Naive B cell (primary cell): ENCODE measurements around the gene CAMTA1. TPM values are rescaled to one million over a fixed set of nuclear protein-coding genes. Genes with fewer than 3 reads are reported as not detected.
A peak's percentile ranks its signal among the peaks of the same experiment; 100 is the strongest.

Experiments
- ATAC-seq, 2 donors: fragments of 150-1000 bp; cut with Tn5 transposase; 2 replicates each; pipeline ENCODE4 v1.10.0; 2021; ENCODE audit warnings: low read depth in 2 of 2, mild to moderate bottlenecking in 2 of 2, moderate library complexity in 2 of 2
- DNase-seq: peaks from one replicate; pipeline ENCODE4 v3.0.0; 2022
- H3K27ac Mint-ChIP-seq, 6 donors: one replicate each; pipeline ENCODE4 v1.8.0; 2020 to 2022; ENCODE audit warnings: mild to moderate bottlenecking in 6 of 6, mixed read lengths in 6 of 6, moderate library complexity in 5 of 6, inconsistent platforms in 2 of 6
- H3K27me3 Mint-ChIP-seq, 3 donors: one replicate each; pipeline ENCODE4 v1.8.0; 2021 to 2022; ENCODE audit warnings: mixed read lengths in 3 of 3, mild to moderate bottlenecking in 1 of 3
- H3K36me3 Mint-ChIP-seq, 2 donors: one replicate each; pipeline ENCODE4 v1.8.0; 2020 to 2022; ENCODE audit warnings: mixed read lengths in 2 of 2, inconsistent platforms in 1 of 2, mild to moderate bottlenecking in 1 of 2
- H3K4me1 Mint-ChIP-seq, 3 donors: one replicate each; pipeline ENCODE4 v1.8.0; 2020 to 2022; ENCODE audit warnings: mixed read lengths in 3 of 3, inconsistent platforms in 1 of 3, mild to moderate bottlenecking in 1 of 3, moderate library complexity in 1 of 3
- H3K4me3 Mint-ChIP-seq, 8 donors: one replicate each; pipeline ENCODE4 v1.8.0; 2020 to 2022; ENCODE audit warnings: mild to moderate bottlenecking in 8 of 8, mixed read lengths in 8 of 8, moderate library complexity in 8 of 8, inconsistent platforms in 2 of 8
- H3K9me3 Mint-ChIP-seq, 7 donors: one replicate each; pipeline ENCODE4 v1.8.0; 2020 to 2022; ENCODE audit warnings: mixed read lengths in 7 of 7, mild to moderate bottlenecking in 5 of 7, inconsistent platforms in 2 of 7, moderate library complexity in 1 of 7
- polyA plus RNA-seq, 6 donors: library from polyadenylated mRNA; unstranded; fragments of 300-500 nt; fragmentation: Illumina TruSeq; gene quantifications; one replicate each; pipeline ENCODE4 v1.2.3, GENCODE V29; 2021; ENCODE audit warnings: low read depth in 6 of 6

The CAMTA1 gene
- polyA plus RNA-seq, 6 donors from 2014 or later = 75.4 to 140 (median 88.8) TPM

DNA sequence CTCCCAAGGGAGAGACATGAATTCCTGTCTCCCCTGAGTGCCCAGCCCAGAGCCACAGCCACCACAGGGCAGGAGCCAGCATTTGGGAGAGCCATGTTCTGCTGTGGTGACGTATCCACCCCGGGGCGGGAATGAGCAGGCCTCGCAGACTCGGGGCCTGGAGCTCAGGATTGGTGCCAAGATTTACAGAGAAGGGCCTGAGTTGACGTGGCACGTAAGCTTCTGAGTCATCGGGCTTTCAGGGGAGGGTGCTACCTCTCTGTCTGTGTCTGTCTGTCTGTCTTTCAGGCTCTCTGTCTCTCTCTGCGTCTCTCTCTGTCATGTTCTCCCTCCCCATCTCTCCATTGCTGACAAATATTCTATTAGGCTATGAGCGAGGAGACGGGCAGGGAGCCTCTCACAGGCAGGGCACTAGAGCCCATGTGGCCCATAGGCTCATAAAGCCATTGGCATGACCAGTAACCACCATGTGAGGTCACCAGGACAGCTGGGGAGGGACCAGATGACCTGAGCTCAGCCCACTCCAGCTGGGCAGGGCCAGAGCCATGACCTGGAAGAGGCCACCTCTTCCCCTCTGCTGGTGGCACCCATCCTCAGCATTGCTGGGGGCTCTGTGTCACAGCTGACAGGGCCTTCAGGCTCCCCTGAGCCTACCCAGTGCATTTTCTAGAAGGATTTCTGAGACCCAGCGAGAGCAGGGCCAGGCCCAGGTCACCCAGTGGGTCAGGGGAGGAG lies 685.8 kb downstream of the CAMTA1 start:
- ATAC-seq (no peak), DNase-seq (no peak)
- no peaks in the 10 kb centered on the region for H3K4me1 Mint-ChIP-seq
- peak overlapping the region in 1 of 8 donors; percentile 41 for H3K4me3 Mint-ChIP-seq
- H3K27ac Mint-ChIP-seq = no peak overlapping the region
- H3K27me3 Mint-ChIP-seq = peaks cover 0 to 15% (median 4%) of the 10 kb centered on the region in 3 donors
- no peaks in the 10 kb centered on the region for H3K36me3 Mint-ChIP-seq
- H3K9me3 Mint-ChIP-seq = no peaks in the 10 kb centered on the region

DNA sequence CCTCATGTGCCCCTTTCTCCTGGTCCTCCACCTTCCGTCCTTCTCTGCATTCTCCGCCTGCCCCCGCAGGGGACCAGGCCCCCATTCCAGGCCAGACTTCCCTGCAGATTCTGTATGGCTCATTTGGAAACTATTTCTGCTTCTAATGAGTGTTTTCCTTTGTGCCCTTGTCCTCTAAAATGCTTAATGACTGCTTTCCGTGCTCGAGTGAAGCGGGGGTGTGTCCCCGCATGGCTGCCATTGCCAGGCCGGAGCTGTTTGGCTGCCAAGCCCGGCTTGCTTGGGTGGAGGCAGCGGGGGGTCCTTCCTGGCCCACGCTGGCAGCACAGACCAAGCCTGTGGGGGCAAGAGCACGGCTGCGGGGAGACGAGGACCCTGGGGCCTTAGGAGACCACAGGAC lies 686.6 kb downstream of the CAMTA1 start:
- ATAC-seq (no peak), DNase-seq (no peak)
- H3K27ac Mint-ChIP-seq = no peak overlapping the region
- H3K36me3 Mint-ChIP-seq = no peaks in the 10 kb centered on the region
- no peak overlapping the region for H3K4me3 Mint-ChIP-seq
- H3K4me1 Mint-ChIP-seq = no peaks in the 10 kb centered on the region
- no peaks in the 10 kb centered on the region for H3K9me3 Mint-ChIP-seq
- H3K27me3 Mint-ChIP-seq = peaks cover 0 to 15% (median 3%) of the 10 kb centered on the region in 3 donors

DNA sequence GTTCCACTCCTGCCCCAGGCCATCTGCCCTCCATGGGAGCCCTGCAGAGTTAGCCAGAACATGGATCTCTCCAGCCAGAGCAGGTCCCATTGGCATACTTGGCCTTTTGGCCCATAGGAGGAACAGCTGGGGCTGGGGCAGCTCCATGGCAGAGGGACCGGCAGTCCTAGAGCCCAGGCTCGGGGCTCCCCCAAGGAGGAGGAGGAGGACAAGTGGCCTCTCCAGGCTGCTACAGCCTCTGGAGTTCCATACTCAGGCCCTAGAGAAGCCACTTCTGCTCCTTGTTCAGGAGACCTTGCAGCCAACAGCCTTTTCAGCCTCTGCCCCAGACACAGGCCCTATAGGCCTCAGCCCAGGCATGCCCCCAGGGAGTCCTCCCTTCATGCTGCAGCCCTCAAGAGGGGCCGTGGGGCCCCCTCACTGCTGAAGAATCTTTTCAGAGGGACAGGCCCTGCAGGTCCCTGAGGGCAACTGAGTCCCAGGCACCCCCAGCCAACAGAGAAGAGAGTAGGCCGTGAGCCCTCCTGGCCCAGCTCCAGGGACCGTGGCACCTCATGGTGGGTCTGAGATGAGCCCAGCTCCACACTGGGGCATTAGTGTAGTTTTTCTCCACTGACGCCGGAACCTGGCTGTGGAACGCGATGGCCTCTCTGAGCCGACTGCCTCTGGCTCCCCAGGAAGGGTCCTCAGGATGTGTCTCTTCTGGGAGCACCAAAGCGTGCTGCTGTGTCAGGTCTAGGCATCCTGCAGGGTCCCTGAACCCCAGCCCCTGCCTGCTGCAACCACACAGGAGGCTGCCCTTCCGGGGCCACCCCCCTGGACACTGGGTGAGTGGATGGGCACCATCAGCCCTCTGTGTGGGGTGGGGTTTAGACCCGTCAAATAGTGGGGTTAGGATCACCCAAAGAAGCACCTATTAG lies 688.2 kb downstream of the CAMTA1 start:
- no peaks in the 10 kb centered on the region for H3K9me3 Mint-ChIP-seq

DNA sequence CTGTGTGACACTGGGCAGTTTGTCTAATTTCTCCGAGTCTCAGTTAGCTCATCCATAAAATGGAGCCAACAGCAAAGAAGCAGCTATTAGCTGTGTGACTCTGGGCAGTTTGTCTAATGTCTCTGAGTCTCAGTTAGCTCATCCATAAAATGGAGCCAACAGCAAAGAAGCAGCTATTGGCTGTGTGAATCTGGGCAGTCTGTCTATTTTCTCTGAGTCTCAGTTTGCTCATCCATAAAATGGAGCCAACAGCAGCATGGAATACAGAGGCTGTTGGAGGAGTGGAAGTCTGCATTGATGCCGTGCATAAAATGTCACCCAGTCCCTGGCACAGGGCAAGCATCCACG lies 688.9 kb downstream of the CAMTA1 start:
- no peak for DNase-seq
- H3K9me3 Mint-ChIP-seq = no peaks in the 10 kb centered on the region
- no peak overlapping the region for H3K27ac Mint-ChIP-seq
- H3K36me3 Mint-ChIP-seq = no peaks in the 10 kb centered on the region
- H3K4me1 Mint-ChIP-seq = no peaks in the 10 kb centered on the region
- no peak for ATAC-seq
- H3K4me3 Mint-ChIP-seq = no peak overlapping the region
- peaks cover 0 to 15% (median 0%) of the 10 kb centered on the region in 3 donors for H3K27me3 Mint-ChIP-seq

More for the DNA sequence above, 688.2 kb downstream of the CAMTA1 start:
- DNase-seq = no peak
- no peak overlapping the region for H3K27ac Mint-ChIP-seq
- H3K27me3 Mint-ChIP-seq = peaks cover 0 to 15% (median 0%) of the 10 kb centered on the region in 3 donors
- H3K4me3 Mint-ChIP-seq = no peak overlapping the region
- no peak for ATAC-seq
- no peaks in the 10 kb centered on the region for H3K36me3 Mint-ChIP-seq
- H3K4me1 Mint-ChIP-seq = no peaks in the 10 kb centered on the region

DNA sequence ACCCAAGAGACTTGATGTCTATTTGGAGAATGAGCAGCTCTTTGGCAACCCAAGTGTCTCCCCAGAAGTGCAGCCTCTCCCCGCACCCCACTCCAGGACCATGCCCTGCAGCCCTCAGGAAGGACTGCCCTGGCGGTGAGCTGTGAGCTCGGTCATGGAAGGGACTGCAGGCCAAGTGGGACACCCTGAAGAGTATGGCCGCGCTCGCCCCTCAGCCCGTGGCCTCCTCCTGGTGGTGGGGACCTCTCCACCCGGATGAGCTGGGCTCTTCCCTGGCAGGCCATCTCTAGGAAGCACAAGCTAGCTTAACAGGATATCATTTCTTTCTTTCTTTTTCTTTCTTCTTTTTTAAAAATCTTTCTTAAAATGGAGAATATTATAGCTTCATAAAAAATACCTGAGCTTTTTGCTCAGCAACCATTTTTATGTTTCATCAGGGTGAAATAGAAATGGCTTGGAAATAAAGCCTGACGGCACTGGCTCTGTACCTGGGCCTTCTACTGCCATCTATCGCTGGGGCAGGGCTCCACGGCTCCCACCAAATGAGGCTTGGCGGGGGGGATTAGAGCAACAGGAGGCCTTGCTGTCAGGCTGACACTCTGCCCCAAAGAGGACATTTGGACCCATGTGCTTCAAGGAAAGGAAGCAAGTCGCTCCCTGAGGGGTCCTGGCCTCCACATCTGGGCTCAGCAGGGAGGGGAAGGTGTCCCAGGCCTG lies 689.7 kb downstream of the CAMTA1 start:
- H3K27ac Mint-ChIP-seq = no peak overlapping the region

DNA sequence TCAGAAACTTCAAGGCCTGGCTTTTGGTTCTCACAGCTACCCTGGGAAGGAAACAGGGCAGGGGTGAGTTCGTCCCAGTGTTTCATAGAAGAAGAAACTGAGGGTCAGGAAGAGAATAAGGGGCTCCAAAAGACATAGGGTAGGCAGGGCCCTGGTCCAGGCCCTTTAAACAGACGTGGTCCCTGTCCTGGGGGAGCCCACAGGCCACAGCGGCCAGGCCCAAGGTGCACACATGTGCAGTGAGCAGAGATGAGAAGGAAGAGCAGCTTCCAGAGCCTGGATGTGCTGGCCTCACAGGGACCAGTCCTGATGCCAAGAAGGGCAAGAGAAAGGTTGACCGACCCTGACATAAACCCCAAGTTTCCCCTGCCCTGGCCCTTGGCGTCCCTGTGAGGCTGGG lies 690.4 kb downstream of the CAMTA1 start:
- peaks cover 0 to 8% (median 0%) of the 10 kb centered on the region in 3 donors for H3K27me3 Mint-ChIP-seq
- H3K27ac Mint-ChIP-seq = no peak overlapping the region
- ATAC-seq (no peak), DNase-seq (no peak)
- H3K9me3 Mint-ChIP-seq = no peaks in the 10 kb centered on the region
- no peaks in the 10 kb centered on the region for H3K36me3 Mint-ChIP-seq
- H3K4me1 Mint-ChIP-seq = no peaks in the 10 kb centered on the region
- H3K4me3 Mint-ChIP-seq = no peak overlapping the region

More for the DNA sequence above, 689.7 kb downstream of the CAMTA1 start:
- no peaks in the 10 kb centered on the region for H3K36me3 Mint-ChIP-seq
- ATAC-seq (no peak), DNase-seq (no peak)
- H3K4me1 Mint-ChIP-seq = no peaks in the 10 kb centered on the region
- H3K4me3 Mint-ChIP-seq = no peak overlapping the region
- H3K9me3 Mint-ChIP-seq = no peaks in the 10 kb centered on the region
- peaks cover 0 to 9% (median 0%) of the 10 kb centered on the region in 3 donors for H3K27me3 Mint-ChIP-seq

DNA sequence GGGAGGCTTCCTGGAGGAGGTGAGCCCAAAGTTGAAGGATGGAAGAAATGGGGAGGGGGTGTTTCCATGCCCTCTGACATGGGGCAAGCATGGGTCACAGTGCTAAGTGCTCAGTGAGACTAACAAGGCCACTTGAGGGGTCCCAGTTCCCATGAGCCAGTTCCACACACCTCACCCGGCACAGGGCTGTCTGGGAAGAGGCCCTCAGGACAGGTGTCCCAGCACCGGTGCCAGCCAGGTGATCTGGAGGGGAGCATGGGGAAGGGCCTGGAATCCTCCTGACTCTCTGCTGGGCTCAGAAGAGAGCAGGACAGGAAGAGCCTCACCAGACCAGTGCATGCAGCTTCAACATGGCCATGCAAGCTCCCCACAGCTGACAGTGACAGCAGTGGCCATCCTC lies 691.1 kb downstream of the CAMTA1 start:
- Mint-ChIP-seq H3K4me1 (no peaks in the 10 kb centered on the region), H3K27ac (no peak overlapping the region), H3K9me3 (no peaks in the 10 kb centered on the region)

DNA sequence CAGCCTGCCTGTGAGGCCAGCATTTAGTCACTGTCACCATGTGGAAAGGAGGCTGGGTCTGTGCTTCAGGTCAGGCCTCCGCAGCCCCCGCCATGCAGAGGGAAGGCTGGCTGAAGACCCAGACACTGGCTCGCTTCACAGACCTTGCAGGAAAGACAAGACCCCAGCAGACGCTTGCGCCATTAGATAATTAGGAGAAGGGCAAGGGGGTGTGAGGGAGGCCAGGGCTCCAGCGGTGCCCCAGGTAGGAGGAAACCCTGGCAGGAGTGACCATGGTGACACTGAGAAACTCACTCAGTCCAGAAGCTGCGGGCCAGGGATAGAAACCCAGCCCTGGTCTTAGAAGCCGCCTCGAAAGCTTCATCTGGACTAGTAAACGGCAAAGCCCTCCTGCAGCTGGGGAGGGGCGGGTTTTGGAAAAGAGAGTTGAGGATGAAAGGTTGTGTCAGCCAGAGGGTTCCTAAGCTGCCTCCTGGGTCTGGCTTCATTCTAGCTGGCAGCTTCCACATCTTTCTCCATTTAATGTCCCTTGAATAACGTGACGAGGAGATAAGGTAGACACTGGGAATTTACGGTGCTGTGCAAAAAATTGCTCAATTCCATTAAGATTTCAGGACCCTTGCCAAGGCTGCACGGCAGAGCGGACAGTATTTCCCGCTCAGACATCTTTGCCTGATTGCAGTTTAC lies 691.8 kb downstream of the CAMTA1 start:
- H3K4me1 Mint-ChIP-seq = no peaks in the 10 kb centered on the region
- no peak overlapping the region for H3K4me3 Mint-ChIP-seq
- H3K9me3 Mint-ChIP-seq = no peaks in the 10 kb centered on the region
- H3K27ac Mint-ChIP-seq = no peak overlapping the region
- no peak for ATAC-seq
- H3K36me3 Mint-ChIP-seq = no peaks in the 10 kb centered on the region
- no peaks in the 10 kb centered on the region for H3K27me3 Mint-ChIP-seq
- no peak for DNase-seq

More for the DNA sequence above, 691.1 kb downstream of the CAMTA1 start:
- no peaks in the 10 kb centered on the region for H3K36me3 Mint-ChIP-seq
- no peak for ATAC-seq
- no peak overlapping the region for H3K4me3 Mint-ChIP-seq
- H3K27me3 Mint-ChIP-seq = peaks cover 0 to under 1% (median 0%) of the 10 kb centered on the region in 3 donors
- DNase-seq = no peak

DNA sequence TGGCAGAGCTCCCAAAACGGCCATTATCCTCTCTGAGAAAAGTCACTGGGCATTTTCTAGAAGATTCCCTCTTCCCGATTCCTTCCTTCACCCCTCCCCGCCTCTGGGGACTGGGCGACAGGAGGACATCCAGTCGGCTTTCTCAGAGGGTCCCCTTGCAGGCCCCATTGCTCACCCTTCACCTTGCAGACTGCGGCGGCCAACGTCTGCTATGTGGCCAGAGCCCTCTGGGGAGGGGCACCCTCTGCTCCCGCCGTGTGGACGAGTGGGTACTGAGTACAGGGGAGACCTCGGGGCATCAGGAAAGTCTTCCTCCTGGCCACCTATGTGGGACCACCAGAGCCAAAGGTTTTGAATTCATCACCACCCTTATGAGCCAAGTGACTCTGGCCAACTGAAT lies 692.3 kb downstream of the CAMTA1 start:
- Mint-ChIP-seq H3K27me3 (no peaks in the 10 kb centered on the region), H3K36me3 (no peaks in the 10 kb centered on the region)

DNA sequence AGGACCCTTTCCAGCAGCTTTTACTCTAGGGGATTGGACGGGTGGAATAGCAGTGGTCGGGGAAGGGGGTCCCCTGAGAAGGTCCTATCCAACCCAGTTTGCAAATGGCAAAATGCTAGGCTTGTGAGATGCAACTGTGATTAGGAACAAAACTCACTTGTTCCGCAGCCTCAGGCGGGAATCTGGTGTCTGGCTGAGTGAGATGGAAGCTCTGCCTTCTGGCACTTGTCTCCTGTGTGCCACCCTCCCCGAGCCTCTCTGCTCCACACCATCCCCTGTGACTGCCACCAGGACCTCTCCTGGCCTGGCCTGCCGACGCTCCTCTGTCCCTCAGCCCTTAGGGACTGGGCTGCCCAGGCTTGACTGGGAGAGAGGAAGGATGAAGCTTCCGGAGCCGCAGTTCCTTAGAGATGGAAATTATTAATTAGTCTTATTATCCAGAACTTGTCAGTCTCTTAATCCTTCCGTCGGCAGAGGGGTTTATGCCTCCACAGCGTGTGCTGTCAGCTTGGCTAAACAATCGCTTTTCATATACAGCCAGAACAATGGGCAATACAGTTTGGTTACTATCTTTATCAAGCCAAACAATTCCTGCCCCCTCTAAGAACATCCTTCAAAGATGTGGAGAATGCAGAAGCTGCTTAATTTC lies 693.0 kb downstream of the CAMTA1 start:
- Mint-ChIP-seq H3K27me3 (peaks cover 0 to 7% (median 0%) of the 10 kb centered on the region in 3 donors), H3K27ac (no peak overlapping the region), H3K9me3 (no peaks in the 10 kb centered on the region), H3K4me3 (no peak overlapping the region), H3K4me1 (no peaks in the 10 kb centered on the region), H3K36me3 (no peaks in the 10 kb centered on the region)
- no peak for ATAC-seq
- DNase-seq = no peak

More for the DNA sequence above, 692.3 kb downstream of the CAMTA1 start:
- DNase-seq (no peak), ATAC-seq (no peak)
- H3K4me3 Mint-ChIP-seq = no peak overlapping the region
- H3K9me3 Mint-ChIP-seq = no peaks in the 10 kb centered on the region
- no peak overlapping the region for H3K27ac Mint-ChIP-seq
- no peaks in the 10 kb centered on the region for H3K4me1 Mint-ChIP-seq

DNA sequence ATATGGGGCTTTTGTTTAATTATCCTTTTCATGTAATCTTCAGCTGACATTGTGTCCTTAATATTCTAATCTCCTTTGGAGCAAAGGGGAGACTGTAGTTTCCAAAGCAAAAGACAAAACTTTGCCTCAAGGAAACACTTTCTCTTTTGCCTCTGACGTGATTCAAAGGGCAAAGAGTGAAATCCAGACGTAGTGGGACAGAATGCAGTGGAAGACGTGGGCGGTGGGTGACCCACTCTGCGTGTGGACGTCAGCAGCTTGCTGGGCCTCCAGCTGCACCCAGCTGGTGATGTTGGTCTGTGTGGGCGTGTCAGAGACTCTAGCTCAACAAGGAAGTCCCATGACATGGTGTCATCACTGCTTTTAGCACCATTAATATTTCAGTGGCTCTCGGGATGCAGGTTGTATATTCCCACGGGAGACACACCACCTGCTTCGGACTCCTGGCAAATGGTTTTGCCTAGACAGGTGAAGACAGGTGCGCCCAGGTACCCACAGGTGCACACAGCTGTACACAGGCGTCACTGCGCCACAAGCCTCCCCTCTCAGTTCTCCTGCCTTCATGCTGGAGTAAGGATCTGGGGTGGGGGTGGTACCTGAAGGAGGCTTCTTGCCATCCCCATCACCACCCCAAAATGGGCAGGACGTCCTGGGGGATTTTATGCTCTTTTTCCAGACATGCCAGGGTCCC lies 693.7 kb downstream of the CAMTA1 start:
- Mint-ChIP-seq H3K9me3 (no peaks in the 10 kb centered on the region), H3K4me1 (no peaks in the 10 kb centered on the region), H3K27me3 (peaks cover 0 to 8% (median 0%) of the 10 kb centered on the region in 3 donors), H3K4me3 (no peak overlapping the region), H3K27ac (no peak overlapping the region), H3K36me3 (no peaks in the 10 kb centered on the region)
- DNase-seq (no peak), ATAC-seq (no peak)

DNA sequence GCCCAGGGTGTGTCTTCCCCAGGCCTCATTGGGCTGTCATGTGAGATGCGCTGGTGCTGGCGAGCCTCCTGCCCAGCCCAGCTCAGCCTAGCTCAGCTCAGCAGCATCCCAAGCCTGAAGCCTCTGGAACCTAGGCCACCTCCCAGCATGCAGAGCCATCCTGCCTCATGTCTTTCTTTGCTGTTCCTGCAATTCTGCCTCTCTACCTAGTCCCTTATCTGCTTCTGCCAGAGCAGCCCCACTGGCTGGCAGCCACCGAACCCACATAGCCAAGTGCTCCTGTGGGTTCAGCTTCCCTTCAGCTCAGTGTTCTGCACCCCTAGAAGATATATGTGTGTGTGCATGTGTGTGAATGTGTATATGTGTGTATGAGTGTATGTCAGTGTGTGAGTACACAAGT lies 694.3 kb downstream of the CAMTA1 start:
- ATAC-seq (no peak), DNase-seq (no peak)
- H3K4me1 Mint-ChIP-seq = no peaks in the 10 kb centered on the region
- H3K36me3 Mint-ChIP-seq = no peaks in the 10 kb centered on the region
- H3K9me3 Mint-ChIP-seq = no peaks in the 10 kb centered on the region
- H3K27ac Mint-ChIP-seq = no peak overlapping the region
- H3K27me3 Mint-ChIP-seq = peaks cover 0 to 8% (median 0%) of the 10 kb centered on the region in 3 donors
- no peak overlapping the region for H3K4me3 Mint-ChIP-seq
